Stromal cell of bone marrow (primary cell): ENCODE measurements around the gene PTPN3.

Experiments
- DNase-seq: peaks from one replicate; pipeline ENCODE4 v3.0.0-alpha.2; 2012; ENCODE audit warnings: low read depth

PTPN3 gene

DNA sequence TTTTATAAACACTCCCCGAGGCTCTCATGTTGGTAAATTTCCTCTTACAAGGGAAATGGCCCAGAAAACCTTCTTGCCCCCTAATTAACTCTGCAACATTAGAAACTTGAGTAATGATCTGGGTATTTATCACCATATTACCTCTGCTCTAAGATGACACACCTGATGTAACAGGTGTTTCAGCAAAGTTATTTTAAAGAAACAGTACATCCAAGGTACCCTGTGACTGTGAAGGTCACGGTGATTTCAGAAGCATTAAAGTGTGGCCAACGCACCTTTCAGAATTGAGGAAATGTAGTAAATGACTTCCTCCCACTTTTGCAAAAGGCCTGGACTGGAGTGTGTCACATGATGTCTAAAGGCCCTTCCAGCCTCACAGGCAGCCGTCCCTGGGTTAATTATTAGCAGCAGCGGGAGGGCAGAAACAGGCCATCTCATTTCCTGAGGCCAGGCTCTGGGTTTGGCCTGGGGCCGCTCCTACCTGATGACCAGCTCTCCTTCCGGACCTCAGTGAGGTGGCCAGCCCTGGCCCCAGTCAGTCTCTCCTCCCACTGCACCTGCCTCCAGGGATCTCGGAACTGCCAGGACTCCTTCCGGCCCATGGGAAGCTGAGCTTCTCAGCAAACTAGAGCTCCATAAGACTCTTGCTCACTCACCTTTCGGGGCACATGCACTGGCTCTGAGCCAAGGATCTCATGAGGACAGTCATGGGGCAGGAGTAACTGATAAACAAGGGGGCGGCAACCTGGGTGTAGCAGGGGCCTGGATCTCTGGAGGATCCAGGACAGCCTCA, 20.7 kb downstream of the PTPN3 start:
- DNase-seq: no peak

DNA sequence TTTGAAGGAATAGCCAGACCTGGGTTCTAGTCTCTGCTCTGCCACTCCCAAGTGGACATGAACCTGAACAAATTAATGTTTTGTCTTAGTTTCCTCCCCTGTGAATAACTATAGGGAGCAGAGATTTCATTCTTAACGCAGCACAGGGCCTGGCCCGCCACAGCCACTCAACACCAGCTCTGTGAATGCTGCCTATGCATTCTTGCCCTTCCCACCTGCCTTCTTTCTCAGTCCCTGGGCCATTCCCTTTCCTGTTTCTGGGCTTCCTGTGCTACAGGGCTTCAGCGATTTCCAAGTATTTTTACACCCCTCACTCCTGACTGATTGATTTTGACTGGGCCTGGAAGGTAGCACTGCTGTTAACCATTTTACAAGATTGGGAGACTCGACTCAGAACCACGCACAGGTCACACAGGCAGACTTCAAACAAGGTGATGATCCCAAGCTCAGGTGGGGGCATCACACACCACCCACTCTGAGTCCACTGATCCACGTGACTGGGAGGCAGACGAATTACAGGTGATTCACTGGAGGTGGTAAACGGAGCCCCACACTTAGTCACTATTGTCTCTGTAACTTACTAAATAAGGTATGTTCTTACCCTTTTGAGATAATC, 21.4 kb downstream of the PTPN3 start:
- no peak for DNase-seq

DNA sequence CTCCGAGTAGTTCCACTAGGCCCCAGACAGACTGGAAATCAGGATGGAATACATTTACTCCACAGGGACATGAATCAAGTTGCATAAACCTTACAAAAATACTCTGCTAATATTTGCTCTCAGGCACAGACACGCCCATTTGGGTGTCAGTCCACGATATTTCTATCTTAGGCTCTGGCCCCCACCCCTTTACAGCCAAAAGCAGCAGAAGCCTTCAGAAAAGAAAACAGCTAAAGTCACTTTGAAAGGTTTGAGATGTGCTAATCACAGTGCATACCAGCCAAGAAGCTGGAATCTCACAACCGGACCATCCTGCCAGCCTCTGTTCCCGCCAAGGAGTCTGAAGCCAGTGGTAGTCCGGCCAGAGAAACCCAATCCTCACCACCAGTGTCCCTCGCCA, 22.6 kb downstream of the PTPN3 start:
- DNase-seq: no peak

DNA sequence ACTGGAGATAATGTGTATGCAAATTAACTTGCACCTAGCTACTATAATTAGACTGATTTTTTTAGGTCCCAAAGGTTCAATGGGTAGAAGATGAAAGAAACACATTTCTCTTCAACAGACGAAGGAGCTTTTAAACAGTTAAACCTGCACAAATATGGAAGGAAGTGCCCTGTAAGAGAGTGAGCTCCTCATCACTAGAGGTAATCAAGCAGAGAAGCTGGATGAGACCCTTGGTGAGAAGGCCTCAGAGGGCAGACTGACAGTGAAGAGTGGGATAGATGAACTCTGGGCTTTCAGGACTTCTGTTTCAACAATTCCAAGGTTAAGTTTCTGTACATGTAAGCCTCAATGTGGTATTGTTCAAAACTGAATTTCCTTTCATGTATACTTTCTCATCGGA, 23.2 kb downstream of the PTPN3 start:
- DNase-seq: no peak

DNA sequence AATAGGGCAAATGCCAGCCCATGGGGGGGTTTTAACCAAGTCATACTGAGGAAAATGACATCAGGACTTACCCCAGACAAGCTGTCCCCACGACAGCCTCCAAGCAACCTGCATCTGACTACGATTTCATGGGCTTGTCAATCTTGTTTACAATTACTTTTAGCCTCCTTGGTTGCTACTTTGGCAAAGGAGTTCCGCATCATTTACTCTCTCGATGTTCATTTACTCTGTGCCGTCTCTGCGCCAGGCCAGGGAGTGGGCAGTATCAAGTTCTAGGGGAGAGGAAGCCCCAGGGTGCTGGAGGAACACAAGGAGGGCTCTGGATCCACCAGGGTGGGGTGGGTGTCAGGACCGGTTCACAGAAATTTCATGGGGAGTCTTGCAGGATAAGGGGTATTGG, 23.9 kb downstream of the PTPN3 start:
- DNase-seq: no peak

DNA sequence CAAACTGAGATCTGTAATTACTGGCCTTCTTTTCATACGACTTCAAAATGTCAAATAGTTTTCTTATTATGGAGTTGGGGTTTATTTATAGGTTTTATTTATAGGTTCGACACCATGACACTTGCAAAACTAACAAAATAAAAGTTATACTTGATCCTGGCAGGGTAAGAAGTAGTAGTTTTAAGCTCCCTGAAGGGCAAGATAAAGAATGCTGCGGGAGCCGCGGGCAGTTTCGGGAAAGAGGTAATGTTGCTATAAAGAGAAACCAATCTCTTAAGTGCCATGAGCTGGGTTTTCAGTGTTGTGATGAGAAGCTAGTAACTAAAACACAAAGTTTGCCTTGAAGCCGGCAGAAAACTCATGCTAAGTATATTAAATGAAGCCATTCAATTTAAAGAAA, 24.8 kb downstream of the PTPN3 start:
- DNase-seq: no peak

DNA sequence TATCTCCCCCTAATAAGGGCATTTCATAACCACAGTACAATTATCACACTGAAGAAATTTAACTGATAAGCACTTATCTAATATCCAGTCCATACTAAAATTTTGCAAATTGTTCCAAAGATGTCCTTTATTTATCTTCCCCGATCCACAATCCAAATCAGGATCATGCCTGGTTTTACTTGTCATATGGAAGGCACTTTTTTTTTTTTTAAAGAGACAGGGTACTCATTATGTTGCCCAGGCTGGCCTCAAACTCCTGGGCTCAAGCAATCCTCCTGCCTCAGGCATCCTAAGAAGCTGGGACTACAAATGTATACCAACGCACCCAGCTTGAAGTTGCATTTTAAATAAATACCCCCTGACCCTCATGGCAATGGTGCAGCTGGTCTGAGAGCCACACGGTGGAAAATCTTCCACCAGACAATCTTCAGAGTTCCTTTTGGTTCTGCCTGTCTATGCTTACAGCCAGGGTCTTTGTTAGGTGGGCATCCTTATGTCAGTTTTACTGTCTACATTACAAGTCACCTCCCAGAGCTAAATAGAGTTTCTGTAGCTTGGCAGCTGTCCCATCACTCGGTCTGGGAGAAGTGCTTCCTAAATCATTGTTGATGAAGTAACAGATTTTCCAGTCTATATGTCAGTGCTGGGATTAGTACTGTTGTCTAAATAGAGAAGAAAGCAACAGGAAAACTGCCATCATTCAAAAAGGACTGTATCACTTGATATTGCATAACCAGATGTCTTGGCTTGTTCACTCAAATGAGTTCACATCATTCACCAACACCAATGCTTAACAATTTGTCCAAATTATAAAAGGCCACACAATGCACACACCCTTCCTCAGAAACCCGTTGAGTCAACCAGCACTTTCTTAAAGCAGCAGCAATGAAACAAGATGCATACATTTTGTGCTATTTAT, 26.4 kb downstream of the PTPN3 start:
- DNase-seq: no peak

DNA sequence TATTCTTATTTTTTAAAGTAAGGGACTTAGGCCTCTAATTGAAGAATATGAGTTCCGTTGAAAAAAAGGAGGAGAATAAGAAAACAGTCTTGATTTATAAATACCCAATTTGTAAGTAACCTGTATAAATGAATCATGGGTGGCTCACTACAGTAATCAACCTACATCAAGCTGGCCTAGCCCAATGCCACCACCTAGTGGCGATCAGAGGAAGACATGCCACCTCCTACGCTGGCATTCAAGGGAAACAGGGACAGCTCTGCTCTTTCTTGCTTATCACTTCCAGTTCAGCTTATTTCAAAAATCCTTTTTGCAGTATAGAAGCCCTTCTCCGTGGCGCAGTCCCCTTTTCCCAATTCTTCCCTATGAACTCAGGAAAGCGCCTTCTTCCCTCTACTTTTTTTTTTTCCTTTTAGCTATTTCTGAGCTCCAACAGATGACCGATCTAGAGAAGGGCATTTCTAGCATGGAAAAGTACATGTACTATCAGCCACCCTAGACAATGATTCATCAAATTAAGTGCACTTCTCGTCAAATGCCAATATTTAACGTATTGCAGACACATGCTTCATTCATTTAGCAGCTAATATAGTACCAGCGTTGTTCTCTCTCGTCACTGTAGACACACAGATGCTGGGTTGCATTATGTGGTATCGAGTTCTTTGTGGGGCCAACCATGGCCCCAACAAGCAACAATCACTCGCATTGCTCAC, 28.3 kb downstream of the PTPN3 start:
- DNase-seq: peak; percentile 55

DNA sequence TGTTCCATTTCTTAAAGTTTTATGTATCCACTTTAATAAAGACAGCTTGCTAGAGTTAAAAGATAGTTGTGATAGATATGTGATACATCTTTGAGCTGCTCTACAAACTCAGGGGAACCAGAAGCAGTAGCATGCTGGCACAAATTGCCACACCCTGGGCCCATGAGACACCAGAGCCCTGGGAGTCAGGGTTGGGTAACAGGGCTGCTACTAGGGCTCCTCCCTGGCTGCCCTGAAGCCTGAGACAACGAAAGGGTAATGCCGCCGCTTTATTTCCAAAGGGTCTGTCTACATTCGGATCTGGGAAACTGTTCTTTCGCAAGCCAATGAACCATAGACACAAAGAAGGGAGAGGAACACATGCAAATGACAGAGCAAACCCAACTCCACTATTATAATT, 29.2 kb downstream of the PTPN3 start:
- no peak for DNase-seq

DNA sequence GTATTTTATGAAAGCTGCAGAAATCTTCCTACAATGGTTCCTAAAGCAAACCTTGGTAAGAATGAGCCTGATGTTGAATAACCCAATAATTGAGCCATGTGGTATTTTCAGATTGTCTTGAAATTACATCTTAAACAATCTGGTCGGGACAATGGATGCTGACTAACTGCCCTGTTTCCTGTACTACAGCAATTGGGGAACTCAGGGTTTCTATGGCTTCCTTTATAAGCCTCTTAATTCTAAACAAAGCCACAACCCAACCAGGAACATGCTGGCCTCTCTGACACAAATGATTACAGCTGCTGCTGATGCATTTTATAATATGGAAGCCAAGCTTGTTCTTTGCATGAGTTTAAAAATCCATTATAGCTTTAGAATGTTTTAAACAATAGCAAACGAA, 30.2 kb downstream of the PTPN3 start:
- DNase-seq: no peak

DNA sequence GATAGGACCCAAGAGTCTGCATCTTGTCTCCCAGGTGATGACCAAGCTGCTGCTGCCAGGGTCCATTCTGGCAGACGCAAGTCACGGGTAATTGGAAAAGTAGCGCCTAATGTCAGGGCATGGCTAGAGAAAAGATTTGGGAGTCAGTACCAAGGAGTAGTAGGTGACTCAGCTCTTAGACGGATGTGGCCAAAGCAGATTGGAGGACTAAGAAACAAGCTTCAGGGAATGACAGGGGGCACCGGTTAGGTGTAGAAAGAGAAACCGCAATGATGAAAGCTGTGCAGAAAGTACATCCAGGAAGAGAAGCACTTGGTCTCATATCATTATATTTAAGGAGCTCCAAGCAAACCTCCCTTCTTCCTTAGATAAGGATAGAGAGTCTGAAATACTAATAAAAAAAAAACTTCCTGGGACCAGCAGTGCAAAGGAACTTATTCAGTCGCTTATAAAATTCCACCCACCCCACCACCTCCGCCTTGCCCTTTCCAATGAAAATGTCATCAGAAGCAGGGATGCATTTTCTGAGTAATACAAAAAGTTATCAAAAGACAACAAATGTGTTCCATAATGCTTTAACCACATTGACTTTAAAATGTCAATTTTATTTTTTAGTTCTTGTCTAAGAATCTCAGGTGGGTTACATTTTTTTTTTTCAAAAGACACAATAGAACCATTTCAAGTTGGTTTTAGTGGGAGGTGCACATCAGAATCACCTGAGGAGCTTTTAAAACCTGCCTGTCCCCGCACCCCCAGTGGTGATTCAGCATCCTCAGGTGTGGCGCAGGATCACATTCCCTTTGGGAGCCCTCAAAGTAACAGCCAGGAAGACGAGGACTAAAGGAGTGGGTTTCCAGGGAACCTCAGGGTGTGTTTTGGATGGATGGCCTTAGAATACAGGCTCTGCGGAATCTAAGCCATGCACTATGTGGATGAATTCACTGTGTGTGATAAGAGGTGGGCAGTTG, 31.2 kb downstream of the PTPN3 start:
- no peak for DNase-seq

DNA sequence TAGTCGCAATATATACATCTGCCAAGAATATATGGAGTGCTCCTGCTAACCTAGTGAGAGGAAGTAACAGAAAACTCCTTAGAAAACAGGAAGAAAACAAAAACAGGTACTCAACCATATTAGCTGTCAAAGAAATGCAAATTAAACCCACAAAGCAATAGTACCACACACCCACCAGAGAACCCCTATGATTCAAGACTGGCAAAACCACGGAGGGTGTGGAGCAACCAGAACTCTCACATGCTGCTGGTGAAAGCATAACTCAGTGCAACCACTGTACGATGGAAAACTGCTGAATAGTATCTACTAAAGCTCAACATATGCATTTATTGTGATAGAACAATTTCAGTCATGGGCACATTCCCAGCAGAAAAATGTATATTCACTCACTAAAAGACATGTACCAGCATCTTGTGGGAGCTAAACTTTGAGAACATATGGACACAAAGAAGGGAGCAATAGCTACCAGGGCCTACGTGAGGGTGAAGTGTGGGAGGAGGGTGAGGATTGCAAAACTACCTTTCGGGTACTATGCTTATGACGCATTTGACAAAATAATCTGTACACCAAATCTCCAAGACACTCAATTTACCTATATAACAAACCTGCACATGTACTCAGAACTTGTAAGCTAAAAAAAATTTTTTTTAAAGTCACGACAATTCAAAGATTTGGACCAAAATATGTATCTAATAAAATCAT, 34.0 kb downstream of the PTPN3 start:
- DNase-seq: no peak

DNA sequence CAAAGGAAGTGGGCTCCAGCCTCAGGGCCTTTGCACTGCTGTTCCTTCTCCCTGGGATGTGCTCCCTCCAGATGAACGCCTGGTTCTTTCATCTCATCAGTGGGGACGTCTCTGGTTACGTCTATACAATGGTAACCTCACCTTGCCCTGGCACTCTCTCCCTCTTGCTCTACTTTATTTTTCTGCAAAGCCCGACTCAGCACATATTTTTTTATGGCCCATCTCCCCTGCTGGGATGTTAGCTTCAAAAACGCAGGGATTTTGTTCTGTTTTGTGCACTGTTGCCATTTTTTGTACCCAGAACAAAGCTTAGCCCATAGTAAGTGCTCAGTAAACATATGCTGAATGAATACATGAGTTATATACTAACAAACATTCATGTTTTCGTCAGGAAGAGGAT, 37.5 kb downstream of the PTPN3 start:
- DNase-seq: no peak

DNA sequence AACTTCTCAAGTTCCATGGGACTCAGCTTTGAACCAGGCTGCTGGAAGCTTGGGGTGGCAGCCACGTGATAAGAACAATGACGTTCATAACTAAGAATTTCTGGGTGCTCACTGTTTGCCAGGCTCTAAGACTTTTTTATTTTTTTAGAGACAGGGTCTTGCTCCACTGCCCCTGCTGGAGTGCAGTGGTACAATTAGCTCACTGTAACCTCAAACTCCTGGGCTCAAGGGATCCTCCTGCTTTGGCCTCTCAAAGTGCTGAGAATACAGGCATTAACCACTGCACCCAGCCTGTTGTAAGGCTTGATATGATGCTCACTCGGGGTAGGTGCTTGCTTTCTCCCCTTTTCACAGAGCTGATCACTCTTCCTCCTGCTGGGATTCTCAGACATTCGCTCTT, 38.7 kb downstream of the PTPN3 start:
- DNase-seq: no peak

DNA sequence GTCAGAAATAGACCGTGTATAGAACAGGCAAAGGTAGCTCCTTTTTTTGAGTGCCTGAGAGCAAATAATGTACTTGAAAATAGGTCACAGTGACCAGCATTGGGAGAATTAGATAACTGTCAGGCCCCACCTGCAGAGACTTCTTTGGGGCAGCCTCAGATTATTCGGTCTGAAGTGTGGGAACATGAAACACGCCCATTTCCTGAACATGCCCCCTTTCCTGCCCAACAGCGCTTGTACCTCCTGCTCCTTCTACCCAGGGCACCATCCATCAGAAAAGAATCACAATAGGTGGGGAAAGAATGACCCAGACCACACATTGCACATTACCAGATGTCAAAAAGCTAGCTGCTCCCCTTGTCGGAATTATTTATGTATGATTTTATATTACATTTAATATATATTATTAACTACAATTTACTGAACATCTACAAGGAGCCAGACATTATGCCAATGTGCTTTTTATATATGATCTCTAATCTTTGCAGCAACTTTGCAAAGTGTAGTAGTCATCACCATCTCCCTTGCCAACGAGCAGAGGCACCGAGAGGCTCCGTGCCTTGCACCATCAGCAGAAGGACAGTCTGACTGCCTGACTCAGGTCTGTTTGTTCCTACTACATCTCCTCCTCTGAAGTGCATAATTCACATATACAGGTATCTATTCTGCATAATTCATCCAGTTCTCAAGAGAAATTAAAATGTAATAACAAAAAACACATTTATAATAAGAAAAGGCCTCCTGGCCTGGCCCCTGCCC, 39.5 kb downstream of the PTPN3 start:
- no peak for DNase-seq

DNA sequence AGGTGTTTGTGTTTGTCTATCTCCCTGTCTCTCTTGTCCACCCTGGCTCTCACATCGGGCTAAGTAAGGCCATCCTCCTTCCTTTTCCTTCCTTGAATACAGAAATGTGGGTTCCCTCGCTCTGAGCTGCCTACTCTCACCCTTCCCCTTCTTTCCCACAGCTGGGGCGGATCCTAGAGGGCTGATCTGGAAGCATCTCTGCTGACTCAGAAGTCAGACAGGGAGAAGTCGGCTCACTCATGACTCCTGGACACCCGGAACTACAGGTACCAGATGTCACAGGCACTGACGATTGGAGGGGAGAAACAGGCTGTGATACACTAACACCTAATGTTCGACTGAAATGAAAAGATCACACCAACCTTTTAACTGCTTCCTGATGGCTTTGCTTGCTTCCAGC, 41.3 kb downstream of the PTPN3 start:
- no peak for DNase-seq

DNA sequence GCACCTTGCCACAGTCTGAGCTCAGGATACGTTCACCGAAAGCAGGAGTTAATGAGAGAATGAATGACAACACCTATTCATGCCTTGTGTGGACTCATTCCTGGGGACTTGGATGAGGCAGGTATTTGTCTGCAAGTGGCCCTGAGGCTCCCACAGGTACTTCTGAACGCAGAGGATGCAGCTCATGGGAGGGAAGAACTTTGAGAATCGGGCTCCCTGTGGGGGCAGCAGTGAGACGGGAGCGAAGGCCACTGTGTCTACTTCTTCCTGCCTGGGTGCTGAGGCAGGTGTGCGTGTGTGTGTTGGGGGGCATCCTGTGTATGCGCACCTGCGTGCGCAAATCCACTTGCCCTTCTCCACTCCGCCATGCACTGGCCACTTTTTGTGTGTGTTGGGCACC, 42.2 kb downstream of the PTPN3 start:
- DNase-seq: no peak

DNA sequence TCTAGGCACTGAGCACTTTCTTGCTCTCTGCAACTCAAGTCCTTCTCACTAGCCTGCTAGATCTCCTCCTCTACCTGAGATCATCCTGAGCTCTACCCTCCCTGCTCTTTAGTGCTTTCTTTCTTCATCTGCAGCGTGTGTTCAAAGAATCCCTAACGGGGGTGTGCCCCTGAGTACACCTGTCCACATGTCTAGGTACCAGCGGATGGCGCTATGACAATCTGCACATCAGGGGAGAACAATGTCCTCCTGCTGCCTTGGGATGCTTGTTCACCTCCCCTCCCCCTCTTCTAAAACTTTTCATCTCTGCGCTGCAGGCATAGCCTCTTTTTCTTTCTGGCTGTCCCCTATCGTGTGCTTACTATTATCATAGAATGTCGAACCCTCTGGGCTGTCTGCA, 42.7 kb downstream of the PTPN3 start:
- no peak for DNase-seq

DNA sequence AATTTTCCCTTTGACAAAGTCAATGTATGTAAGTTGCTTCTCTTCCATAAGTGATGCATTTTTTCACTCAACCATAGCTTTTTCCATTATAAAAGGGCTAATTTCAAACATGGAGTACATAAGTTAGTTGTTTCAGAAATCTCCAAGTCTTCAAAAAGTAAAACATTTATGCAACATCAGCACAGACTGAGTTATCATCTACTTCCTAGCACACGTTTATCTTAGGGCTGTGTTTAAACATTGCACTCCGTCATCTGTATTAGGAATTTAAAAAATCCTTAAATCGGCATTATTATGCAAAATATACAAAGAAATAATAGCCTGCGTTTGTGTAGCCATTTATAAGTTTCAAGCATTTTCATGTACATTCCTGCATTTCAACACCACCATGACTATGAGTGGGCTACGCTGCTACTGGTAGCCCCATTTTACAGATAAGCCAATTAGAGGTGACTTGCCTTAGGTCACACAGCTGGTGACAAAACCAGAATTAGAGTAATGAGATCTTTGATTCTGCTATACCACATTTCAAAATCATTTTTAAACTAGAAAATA, 43.4 kb downstream of the PTPN3 start:
- DNase-seq: no peak
